GM19240 (cell line): ENCODE data around the gene SVEP1.
"Not testable (repeated sequence)": the region's sequence is repeated elsewhere in the genome, so short reads cannot be mapped to it uniquely, and the experiment has no call there.

Experiments
- DNase-seq: peaks from one replicate; pipeline ENCODE4 v3.0.0; 2011; ENCODE audit warnings: low spot score; ENCODE audit not compliant: insufficient read length

The SVEP1 gene

DNA sequence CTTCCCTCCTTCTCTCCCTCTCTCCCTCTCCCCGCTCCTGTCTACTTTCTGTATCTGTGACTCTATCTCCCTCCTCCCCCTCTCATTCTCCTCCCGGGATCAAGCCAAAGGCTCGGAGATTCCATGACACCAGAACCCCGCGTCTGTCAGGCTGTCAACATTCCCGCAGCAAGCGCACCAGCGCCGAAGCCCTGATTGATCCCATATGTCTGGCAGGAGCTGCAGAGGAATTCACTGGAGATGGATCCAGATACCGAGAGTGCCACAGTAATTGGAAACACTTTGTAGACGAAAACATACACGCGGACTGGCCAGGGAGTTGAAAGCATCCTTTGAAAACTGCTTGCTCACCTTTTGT lies 300 bp upstream of the SVEP1 start:
- no peak for DNase-seq

DNA sequence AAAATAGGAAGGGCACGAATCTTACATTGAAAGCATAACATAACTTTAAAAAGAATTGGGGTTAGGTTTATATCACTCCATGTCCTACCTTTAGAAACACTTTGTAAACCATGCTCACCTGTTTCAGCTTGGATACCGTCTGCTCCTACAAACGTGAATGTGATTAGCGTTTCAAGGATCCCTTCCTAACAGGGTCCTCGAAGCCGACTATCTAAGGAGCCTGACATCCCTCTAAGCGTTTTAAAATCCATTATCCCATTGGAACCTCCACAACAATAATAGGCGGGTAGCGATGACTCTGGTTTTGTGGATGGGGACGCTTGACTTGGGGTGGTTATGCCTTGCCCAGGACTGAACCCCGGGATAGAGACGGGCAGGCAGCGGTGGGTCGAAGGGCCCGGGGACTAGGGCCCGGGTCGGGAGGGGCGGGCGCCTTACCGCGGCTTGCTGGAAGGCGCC lies 937 bp downstream of the SVEP1 start:
- DNase-seq, result no peak

GRCh38 chr9:110575945-110576344 lies 3.6 kb downstream of the SVEP1 start:
- no peak for DNase-seq

DNA sequence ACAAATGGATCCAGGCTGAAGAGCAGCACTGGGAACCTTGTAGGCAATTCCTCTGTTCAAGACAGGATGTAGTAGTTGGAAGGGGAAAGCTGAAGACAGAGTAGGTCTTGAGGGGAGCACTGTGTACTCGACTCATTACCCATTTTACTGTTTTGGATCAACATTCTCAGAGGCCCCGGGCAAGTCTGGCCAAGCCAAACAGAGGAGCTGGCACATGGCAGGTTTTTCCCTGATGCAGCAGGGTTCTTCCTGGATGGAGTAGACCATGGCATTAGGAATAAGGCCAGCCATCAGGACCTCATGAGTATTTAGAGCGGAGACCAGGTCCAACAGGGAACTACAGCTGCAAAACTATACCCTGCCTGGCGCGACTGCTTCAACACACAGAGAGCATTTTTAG lies 4.4 kb downstream of the SVEP1 start:
- no peak for DNase-seq

- DNase-seq, result no peak
Observed at GRCh38 chr9:110573305-110573704, 6.2 kb downstream of the SVEP1 start.

GRCh38 chr9:110571801-110572483 lies 7.6 kb downstream of the SVEP1 start:
- no peak for DNase-seq

DNA sequence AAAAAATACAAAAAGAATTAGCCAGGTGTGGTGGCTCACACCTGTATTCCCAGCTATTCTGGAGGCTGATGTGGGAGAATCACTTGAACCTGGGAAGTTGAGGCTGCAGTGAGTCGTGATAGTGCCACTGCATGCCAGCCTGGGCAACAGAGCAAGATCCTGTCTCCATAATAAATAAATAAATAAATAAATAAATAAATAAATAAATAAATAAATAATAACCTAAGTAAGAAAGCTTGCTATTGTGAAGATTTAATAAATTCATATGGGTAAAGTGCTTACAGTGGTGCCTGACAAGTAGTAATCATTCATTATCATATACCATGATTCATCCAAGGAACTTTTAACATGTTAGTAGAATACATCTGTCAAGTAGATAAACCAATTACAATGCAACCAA lies 13.4 kb downstream of the SVEP1 start:
- DNase-seq, result no peak

GRCh38 chr9:110561826-110562225 lies 17.7 kb downstream of the SVEP1 start:
- no peak for DNase-seq

DNA sequence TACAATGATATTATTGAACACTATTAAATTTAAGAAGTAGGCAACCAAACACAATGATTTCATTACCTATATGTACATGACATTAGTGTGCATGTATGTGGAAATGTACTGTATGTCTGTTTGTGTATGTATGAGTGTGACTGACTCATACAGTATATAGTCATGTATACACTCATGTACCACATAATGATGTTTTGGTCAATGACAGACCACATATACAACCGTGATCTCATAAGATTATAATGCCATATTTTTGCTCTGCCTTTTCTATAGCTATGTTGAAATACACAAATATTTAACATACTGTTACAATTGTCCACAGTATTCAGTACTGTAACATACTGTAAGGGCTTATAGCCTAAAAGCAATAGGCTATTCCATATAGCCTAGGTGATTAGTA lies 19.7 kb downstream of the SVEP1 start:
- DNase-seq, result no peak

DNA sequence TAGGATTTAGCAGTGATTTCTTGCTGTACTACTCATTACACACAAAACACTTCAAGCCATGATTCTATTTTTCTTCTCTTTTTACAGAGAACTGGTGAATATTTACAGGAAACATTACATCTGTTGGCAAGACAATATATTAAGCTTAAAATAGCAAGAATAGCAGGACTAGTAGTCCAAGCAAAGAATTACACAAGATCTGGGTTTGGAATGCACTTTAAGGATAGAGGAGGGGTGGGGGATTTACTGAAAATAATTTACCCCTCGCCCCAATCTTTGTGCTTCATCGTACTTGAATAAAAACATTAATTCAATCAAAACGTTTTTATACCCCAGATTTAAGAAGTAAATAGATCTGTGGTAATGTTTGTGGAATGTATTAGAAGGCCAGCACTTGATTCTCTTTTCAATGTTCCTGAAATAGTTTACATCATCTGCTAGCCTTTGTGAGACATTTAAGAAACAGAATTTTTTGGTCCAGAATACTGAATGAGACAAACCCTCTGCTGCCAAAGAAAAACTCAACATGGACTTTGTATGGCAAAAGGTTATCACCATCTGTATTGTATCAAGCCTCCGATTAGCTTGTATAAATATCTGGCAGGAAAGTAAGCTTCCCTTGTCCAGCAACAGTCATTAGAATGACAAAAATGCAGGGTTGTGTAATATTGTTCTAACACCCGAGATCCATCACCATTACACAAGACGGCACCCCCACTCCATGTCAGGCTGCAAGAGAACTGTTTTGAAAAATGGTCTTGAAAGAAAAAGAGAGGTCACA lies 23.8 kb downstream of the SVEP1 start:
- DNase-seq, result no peak

GRCh38 chr9:110546411-110546871 lies 33.1 kb downstream of the SVEP1 start:
- DNase-seq, result no peak

GRCh38 chr9:110545705-110546104 lies 33.8 kb downstream of the SVEP1 start:
- DNase-seq, result no peak

- no peak for DNase-seq
Observed at GRCh38 chr9:110543631-110544051, 35.9 kb downstream of the SVEP1 start.

- no peak for DNase-seq
Observed at GRCh38 chr9:110541950-110542349, 37.6 kb downstream of the SVEP1 start.

GRCh38 chr9:110538647-110539041 lies 40.9 kb downstream of the SVEP1 start:
- no peak for DNase-seq

DNA sequence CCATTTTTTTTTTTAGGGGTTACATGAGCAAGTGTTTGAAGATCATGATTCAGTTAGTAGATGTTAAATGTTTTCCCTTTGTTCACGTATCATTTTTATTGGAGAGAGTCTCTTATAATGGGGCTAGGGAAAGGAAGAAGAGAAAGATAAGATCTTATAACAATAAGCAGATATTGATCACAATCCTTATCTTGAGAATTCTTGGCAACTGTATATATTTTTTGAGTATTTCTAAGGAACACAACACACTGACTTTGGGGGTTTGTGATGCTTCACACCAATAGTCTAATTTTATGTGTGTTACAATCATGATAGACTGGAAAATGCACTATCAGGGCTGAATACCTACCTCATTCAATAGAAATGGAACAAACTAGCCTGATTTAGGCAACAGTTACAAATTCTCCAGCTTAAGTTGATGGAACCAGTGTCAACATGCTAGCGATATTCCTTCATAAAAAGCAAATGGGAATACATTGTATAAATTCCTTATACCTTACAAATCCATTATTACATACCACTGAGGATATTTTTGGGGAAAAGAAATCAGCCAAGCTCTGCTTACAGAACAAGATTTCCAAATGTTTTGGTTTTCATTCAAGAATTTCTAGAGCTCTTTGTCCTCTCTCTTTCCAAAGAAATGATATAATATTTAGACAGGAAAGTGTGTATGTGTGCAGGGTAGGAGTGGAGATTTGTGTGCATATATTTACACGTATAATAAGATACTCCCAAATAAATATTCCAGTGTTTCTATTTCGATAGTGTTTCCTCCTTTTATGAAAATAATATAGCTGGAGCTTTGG lies 41.5 kb downstream of the SVEP1 start:
- DNase-seq, result no peak

DNA sequence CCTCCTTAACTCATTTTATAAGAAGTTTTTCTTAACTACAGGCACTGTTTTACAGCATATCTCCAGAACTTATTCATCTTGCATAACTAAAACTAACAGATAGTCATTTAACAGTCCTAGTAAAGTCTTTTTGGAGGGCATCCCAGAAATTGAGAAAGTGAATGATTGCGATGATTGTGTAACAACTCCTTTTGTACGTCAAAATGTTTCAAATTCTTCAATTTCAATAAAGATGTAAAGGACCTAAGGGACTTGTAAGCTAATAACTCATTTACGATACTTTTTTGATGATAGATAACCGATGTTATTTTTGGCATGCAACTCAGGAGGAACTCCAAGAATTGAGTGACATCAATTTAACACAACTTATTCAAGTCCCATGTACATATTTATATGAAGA lies 42.7 kb downstream of the SVEP1 start:
- no peak for DNase-seq

GRCh38 chr9:110534162-110534561 lies 45.4 kb downstream of the SVEP1 start:
- not testable (repeated sequence) for DNase-seq

DNA sequence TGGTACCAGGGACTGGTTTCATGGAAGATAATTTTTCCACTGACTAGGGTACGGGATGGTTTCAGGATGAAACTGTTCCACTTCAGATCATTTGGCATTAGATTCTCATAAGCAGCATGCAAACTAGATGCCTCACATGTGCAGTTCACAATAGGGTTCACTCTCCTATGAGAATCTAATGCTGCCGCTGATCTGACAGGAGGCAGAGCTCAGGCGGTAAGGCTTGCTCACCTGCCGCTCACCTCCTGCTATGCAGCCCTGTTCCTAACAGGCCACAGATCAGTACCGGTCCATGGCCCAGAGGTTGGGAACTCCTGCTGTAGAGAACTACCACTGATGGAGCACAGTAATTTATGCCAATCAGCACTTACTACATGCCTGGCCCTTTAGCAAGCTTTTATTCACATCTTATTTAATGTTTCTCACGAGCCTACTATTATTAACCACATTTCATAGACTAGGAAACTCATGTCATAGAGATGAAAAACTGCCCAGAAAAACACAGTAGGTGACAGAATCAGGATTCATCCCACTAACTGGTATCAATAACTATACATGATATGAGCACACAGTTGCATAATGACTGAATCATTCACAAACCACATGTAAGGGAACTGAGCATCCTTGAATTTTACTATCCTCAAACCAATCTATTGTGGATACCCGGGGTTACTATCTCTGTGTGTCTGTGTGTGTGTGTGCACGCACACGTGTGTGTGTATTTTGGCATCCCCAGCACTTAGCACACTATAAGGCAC lies 46.5 kb downstream of the SVEP1 start:
- no peak for DNase-seq

DNA sequence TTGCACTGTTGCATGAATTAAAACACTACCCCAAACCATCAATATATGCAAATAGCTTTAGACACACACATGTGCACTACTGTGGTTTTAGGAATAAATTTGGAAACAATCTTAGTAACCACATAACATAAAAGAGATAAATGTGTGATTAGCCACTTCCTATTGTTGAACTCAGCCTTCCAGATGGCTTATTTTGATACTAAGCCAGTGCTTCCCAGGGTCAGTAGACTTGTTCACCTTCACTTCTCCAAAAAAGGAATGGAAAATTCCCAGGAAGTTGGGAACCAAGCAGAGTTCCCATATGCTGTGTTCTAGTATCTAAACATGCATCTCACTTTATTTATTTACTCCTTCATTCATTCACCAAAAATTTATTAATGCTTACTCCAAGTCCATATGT lies 47.8 kb downstream of the SVEP1 start:
- no peak for DNase-seq

DNA sequence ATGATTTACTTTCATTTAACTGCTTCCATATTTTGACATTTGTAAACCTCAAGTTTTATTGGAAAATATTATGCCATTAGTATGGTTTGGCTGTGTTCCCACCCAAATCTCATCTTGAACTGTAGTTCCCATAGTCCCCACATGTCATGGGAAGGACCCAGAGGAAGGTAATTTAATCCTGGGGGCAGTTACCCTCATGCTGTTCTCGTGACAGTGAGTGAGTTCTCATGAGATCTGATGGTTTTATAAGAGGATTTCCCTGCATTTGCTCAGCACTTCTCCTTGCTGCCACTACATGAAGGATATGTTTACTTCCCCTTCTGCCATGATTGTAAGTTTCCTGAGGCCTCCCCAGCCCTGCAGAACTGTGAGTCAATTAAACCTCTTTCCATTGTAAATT lies 48.3 kb downstream of the SVEP1 start:
- DNase-seq, result not testable (repeated sequence)
